ENCODE data around the gene ITM2C. TPM values are rescaled to one million over a fixed set of nuclear protein-coding genes. Genes with fewer than 3 reads are reported as not detected.

Gene ITM2C
- total and polyA plus RNA-seq, 4 donors, result 18.0 to 99.7 (median 23.1) TPM

GRCh38 chr2:230873661-230874401 is 9.1 kb downstream of the ITM2C start:
- Histone ChIP-seq H3K9ac (ENCODE audit: insufficient read depth in 1 of 2, low read length in 2 of 2) (no peak overlapping the region), H3K36me3 (ENCODE audit: control insufficient read depth in 4 of 4, insufficient read depth in 4 of 4, low read length in 4 of 4) (peaks cover 0 to 44% (median 16%) of the 10 kb centered on the region in 4 donors), H3K27me3 (ENCODE audit: control insufficient read depth in 3 of 3, insufficient read depth in 3 of 3, low read length in 2 of 3) (no peaks in the 10 kb centered on the region), H3K9me3 (ENCODE audit: control insufficient read depth in 4 of 4, insufficient read depth in 3 of 4, low read length in 3 of 4) (no peaks in the 10 kb centered on the region), H3K4me3 (no peak overlapping the region), H3K27ac (ENCODE audit: low read depth in 1 of 2, low read length in 1 of 2) (no peak overlapping the region), H3K4me1 (ENCODE audit: control insufficient read depth in 5 of 5, insufficient read depth in 5 of 5, low read length in 5 of 5) (peaks cover 0 to 36% (median 23%) of the 10 kb centered on the region in 5 donors)
- no peak for TF ChIP-seq CTCF (IDR thresholded peaks at IDR 0.05; ENCODE audit: control extremely low read depth, extremely low read depth)
- 90% methylated on average over 11 to 13 of the region's 13 CpGs for WGBS, 2 donors
- DNase-seq (no peak), ATAC-seq (ENCODE audit: insufficient read depth, low FRiP score) (no peak)

- peaks cover 0 to 29% (median 16%) of the 10 kb centered on the region in 5 donors for H3K4me1 ChIP-seq (ENCODE audit: control insufficient read depth in 5 of 5, insufficient read depth in 5 of 5, low read length in 5 of 5)
- no peak for TF ChIP-seq CTCF (IDR thresholded peaks at IDR 0.05; ENCODE audit: control extremely low read depth, extremely low read depth)
- no peak overlapping the region for H3K9ac ChIP-seq (ENCODE audit: insufficient read depth in 1 of 2, low read length in 2 of 2)
- H3K27ac ChIP-seq (ENCODE audit: low read depth in 1 of 2, low read length in 1 of 2), result no peak overlapping the region
- DNase-seq (no peak), ATAC-seq (ENCODE audit: insufficient read depth, low FRiP score) (no peak)
- peaks cover 0 to 50% (median 17%) of the 10 kb centered on the region in 4 donors for H3K36me3 ChIP-seq (ENCODE audit: control insufficient read depth in 4 of 4, insufficient read depth in 4 of 4, low read length in 4 of 4)
- no peaks in the 10 kb centered on the region for H3K9me3 ChIP-seq (ENCODE audit: control insufficient read depth in 4 of 4, insufficient read depth in 3 of 4, low read length in 3 of 4)
- H3K27me3 ChIP-seq (ENCODE audit: control insufficient read depth in 3 of 3, insufficient read depth in 3 of 3, low read length in 2 of 3), result no peaks in the 10 kb centered on the region
- H3K4me3 ChIP-seq, result no peak overlapping the region
- WGBS, 2 donors, result 87 to 92% methylated on average over 11 of the region's 11 CpGs
These were observed 9.7 kb downstream of the ITM2C start for GRCh38 chr2:230874456-230874855.

GRCh38 chr2:230874876-230875275 is 10.1 kb downstream of the ITM2C start:
- Histone ChIP-seq H3K27ac (ENCODE audit: low read depth in 1 of 2, low read length in 1 of 2) (no peak overlapping the region), H3K9me3 (ENCODE audit: control insufficient read depth in 4 of 4, insufficient read depth in 3 of 4, low read length in 3 of 4) (no peaks in the 10 kb centered on the region), H3K4me3 (no peak overlapping the region), H3K9ac (ENCODE audit: insufficient read depth in 1 of 2, low read length in 2 of 2) (no peak overlapping the region), H3K4me1 (ENCODE audit: control insufficient read depth in 5 of 5, insufficient read depth in 5 of 5, low read length in 5 of 5) (peaks cover 0 to 25% (median 15%) of the 10 kb centered on the region in 5 donors), H3K27me3 (ENCODE audit: control insufficient read depth in 3 of 3, insufficient read depth in 3 of 3, low read length in 2 of 3) (no peaks in the 10 kb centered on the region), H3K36me3 (ENCODE audit: control insufficient read depth in 4 of 4, insufficient read depth in 4 of 4, low read length in 4 of 4) (peaks cover 0 to 54% (median 18%) of the 10 kb centered on the region in 4 donors)
- TF ChIP-seq CTCF (IDR thresholded peaks at IDR 0.05; ENCODE audit: control extremely low read depth, extremely low read depth), result no peak
- WGBS, 2 donors, result 94 to 96% methylated on average over 10 of the region's 10 CpGs
- no peak for ATAC-seq (ENCODE audit: insufficient read depth, low FRiP score)
- no peak for DNase-seq

All from lung (tissue), 12 donors.